ENCODE measurements around the gene RAMACL.

RAMACL gene

DNA sequence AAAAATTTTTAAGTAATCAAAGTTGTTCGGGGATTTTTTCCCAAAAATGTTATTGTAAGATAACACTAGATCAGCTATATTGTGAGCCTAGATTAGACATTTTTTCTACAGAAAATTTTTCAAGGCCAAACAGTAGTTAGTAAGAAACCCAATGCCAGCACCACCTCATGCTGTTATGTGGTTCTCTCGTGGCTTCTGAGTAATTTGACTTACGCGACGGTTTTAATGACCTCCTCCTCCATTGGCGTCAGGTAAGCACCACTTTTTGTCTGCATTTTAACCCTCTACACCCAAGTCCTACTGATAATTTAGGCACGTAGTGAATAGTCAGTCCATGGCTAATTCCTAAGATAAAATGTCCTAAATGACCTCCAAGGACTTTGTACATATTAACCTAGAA is 30.9 kb upstream of the RAMACL start:
- DNase-seq: no peak

- DNase-seq: no peak
Observed at GRCh38 chr6:166616261-166617238, 30.1 kb upstream of the RAMACL start.

DNA sequence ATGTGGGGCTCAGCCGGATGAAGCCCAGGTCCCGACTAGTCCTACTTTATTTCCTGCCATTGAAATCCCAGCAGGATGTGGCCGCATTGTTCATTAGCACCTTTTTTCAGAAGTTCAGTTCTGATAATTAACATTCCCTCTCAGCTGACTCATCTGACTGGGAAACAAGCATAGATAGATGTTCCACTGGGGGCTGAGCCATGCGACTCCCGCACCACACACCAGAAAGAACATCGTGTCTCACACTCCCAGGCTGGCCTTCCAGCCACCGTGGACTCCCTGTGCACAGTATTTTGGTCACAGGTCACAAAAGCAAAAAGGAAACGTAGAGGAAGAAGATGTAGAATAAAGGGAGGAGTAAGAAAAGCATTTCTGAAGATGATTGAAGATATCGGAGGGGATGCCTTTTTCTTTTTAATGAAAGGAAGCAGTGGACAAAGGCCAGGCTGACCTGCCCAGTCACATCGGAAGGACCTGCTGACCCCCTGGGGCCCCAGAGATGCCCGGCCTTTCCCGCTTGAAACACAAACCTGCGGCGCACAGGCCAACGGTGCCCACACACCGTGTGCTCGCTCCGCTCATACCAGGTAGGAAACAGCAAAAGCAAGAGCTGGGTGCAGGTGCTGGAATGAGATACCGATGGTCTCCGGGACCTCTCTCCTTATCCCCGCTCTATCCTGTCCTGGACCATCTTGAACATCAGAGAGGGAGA is 28.7 kb upstream of the RAMACL start:
- no peak for DNase-seq

DNA sequence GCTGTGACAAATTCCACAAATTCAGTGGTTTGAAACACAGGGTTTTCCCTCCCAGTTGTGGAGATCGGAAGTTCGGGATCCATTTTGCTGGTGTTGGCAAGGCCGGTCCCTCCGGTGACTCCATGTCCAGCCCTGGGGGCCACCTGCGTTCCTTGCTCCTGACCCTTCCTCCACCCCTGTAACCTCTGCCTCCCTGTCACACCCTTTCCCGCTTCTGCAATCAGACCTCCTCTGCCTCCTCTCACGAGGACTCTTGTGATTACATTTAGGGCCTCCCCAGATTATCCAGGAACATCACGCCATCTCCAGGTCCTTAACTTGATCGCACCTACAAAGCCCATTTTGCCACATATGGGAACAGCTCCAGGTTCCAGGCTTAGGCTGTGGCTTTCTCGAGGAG is 28.1 kb upstream of the RAMACL start:
- DNase-seq: no peak

GRCh38 chr6:166614171-166614583 is 27.7 kb upstream of the RAMACL start:
- no peak for DNase-seq

DNA sequence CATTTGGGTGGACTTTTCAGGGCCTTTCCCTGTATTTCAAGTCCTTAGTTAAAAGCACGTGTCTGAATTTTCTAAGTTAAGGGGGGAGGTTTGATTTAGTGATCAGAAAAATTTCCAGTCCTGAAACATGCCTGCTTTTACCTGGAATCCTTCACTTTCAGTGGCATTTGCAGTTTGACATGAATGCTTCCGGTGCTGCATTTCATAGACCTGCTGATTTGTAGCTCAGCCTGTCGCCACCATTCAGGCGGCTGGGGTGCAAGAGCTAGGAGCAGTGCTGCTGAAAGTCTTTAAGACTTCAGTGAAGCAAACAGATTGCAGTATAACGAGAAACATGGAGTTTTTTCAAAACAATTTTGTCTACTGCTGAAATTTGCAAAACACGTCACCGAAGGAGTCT is 26.5 kb upstream of the RAMACL start:
- DNase-seq: no peak

DNA sequence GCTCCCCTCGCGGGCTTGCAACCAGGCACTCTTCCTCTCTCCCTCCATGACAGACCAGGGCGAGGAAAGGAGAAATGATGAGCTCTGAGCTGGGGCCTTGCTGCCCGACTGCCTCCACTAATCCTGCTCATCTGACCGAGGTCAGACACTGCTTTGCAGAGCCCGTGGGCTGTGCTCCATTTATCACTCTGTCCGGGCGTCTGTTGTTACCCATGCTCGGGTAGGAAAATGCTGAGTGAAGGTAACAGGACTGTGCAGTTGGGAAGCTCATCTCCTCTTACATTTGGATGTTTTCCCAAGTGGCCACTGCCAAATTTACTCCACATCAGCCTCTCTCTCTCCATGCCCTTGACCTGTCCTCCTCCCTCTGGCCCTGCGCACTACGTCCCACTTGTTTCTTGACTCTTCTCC is 26.0 kb upstream of the RAMACL start:
- no peak for DNase-seq

DNA sequence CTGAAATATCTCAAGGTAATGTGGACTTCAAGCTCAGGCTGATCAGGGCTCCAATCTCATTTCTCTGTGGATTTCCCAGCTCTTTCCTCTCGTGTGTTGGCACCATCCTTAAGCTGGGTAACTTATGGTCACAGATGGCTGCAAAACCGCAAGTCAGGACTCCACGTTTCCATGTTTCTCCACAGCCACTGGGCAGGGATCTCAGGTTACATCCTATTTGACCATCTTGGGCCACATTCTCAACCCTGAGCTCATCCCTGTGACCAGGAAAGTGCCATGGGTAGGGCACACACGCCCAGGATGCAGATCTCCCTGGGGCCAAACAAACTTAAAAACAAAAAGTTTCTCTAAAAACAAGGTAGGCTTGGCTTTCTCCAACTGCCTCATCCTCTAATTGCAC is 25.2 kb upstream of the RAMACL start:
- no peak for DNase-seq

GRCh38 chr6:166610069-166610468 is 23.6 kb upstream of the RAMACL start:
- DNase-seq: no peak

DNA sequence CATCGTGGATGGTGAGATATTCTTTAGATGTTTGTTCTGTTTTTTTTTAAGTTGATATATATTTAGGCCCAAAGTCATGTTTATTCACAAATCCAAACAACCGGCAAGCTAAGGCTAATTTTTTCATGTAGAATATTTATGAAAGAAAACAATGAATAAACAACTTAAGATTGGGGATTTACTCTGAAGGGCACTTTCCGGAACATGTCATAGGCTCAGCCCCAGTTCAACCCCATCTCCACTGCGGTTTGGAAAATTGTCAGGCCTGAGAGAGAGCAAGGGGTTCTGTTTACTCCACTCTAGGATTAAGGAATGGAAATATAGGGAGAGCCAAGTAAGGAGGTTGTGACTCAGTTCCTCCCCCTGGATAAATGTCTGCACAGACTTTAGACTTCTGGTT is 22.3 kb upstream of the RAMACL start:
- no peak for DNase-seq

DNA sequence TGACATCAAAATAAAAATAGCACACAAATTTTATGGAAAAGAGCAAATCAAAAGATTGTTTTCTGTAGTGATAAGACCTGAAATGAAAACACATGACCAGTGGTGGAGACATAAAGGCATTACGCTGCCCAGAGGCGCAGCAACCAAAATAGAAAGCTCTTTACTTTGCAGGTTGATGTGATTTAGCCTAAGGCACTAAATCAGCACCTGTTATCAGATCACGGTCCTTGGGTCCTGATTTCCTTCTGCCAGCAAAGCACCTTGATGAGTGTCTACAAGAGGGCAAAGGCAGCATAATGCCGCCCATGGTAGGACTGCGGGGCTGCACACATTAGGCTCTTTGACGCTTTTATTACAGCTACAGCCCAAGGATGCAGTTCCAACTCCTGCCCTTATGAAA is 19.3 kb upstream of the RAMACL start:
- no peak for DNase-seq

- no peak for DNase-seq
Observed at GRCh38 chr6:166604911-166605310, 18.4 kb upstream of the RAMACL start.

- DNase-seq: no peak
Observed at GRCh38 chr6:166604328-166604727, 17.9 kb upstream of the RAMACL start.

DNA sequence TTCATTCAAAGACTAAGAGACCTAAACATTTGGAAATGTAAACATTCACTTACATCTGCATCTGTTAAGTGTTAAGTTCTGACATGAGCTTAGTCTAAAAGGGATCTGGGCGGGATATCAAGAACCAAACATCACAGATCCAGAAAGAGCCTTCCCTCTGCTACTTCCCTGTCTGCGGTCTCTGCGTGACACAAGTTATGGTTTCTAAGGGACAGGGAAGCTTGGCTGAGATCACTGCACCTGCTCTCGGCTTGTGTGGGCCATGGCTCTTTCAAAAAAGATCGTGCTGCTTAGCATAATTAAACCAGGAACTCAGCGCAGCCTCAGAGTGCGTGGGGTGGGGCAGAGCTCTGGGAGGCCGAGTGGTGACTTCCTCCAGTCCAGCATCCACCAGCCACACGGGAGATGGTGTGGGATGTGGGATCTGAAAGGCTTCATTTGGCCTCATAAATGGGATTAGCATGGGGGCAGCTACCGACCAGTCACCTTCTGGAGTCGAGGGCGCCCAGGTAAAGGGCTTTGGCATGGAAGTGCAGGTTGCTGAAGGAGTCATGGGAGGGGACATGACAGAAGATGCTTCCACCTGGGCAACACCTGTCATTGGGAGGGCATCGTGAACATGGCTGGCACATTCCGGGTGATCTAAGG is 16.7 kb upstream of the RAMACL start:
- DNase-seq: no peak

- no peak for DNase-seq
Observed at GRCh38 chr6:166601956-166602355, 15.5 kb upstream of the RAMACL start.

DNA sequence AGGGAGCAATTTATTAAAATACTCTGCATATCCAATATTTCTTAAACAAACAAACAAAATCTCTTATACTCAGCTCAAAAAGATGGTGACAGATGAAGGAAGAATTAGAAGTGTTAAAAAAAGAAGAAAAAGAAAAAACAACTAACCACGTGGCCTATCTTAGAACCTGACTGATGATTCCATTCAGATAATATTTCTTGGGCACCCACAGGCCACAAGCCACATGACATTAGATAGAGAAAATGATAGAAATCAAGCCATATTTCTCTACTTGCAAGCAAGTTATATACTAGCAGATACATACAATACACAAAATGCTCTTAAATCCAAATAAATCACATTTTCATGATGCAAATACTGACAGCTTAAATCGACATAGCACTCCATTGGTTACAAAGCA is 14.5 kb upstream of the RAMACL start:
- DNase-seq: no peak

- DNase-seq: no peak
Observed at GRCh38 chr6:166599205-166599604, 12.7 kb upstream of the RAMACL start.

GRCh38 chr6:166598441-166599138 is 12.1 kb upstream of the RAMACL start:
- no peak for DNase-seq

GRCh38 chr6:166597711-166598440 is 11.4 kb upstream of the RAMACL start:
- no peak for DNase-seq

GRCh38 chr6:166596776-166597507 is 10.5 kb upstream of the RAMACL start:
- DNase-seq: no peak

- DNase-seq: no peak
Observed at GRCh38 chr6:166595949-166596348, 9.5 kb upstream of the RAMACL start.
